IMR-90 (cell line): ENCODE measurements around the gene TNFAIP6. TPM values are rescaled to one million over a fixed set of nuclear protein-coding genes. Genes with fewer than 3 reads are reported as not detected.

Source experiments
- ATAC-seq: fragments of 200-7000 bp; cut with Tn5 transposase; 2 replicates; pipeline ENCODE4 v1.9.1; 2020; ENCODE audit warnings: low read depth, mild to moderate bottlenecking, moderate library complexity
- BruUV-seq: library from RNA; stranded (reverse); fragments of 400-500 nt; replicated peaks from 2 replicates; lab custom pipeline; 2021; lab: Mats Ljungman, UMichigan
- CTCF ChIA-PET: fragments of 300-600 bp; formaldehyde crosslinking; extraction: SDS; loops from one replicate; lab custom pipeline; 2021; ENCODE audit warnings: antibody characterized with exemption; lab: Yijun Ruan, JAX
- POLR2A ChIA-PET: fragments of 300-600 bp; sonication (Branson Sonifier 250); formaldehyde crosslinking; loops from one replicate; lab custom pipeline; 2022; ENCODE audit warnings: antibody characterized with exemption; ENCODE audit not compliant: unreplicated experiment; lab: Charles Lee
- DNase-seq: peaks from one replicate; pipeline ENCODE4 v3.0.0; 2013
- H2AFZ ChIP-seq: replicated peaks from 2 replicates; pipeline ENCODE3; 2013; ENCODE audit warnings: low read length, mild to moderate bottlenecking; ENCODE audit not compliant: poor library complexity
- H2AK5ac ChIP-seq: 2 replicates; pipeline ENCODE4 v1.6.1; 2013; ENCODE audit warnings: low read depth, low read length, inconsistent platforms
- H2AK9ac ChIP-seq: replicated peaks from 2 replicates; pipeline ENCODE3; 2013; ENCODE audit warnings: mild to moderate bottlenecking, low read depth, low read length, moderate library complexity; ENCODE audit not compliant: poor library complexity
- H2BK120ac ChIP-seq: 2 replicates; pipeline ENCODE4 v1.6.1; 2013; ENCODE audit warnings: low read depth, low read length, inconsistent platforms
- H2BK15ac ChIP-seq: 3 replicates; pipeline ENCODE4 v1.6.1; 2013; ENCODE audit warnings: low read depth, low read length, inconsistent platforms
- H2BK20ac ChIP-seq: 2 replicates; pipeline ENCODE4 v1.6.1; 2013; ENCODE audit warnings: low read depth, mild to moderate bottlenecking, inconsistent platforms, low read length, moderate library complexity
- H2BK5ac ChIP-seq: 2 replicates; pipeline ENCODE4 v1.6.1; 2013; ENCODE audit warnings: mild to moderate bottlenecking, low read depth, low read length, inconsistent platforms; ENCODE audit not compliant: poor library complexity, severe bottlenecking
- H3K14ac ChIP-seq: replicated peaks from 2 replicates; pipeline ENCODE4 v1.6.1; 2013; ENCODE audit warnings: low read depth, low read length, inconsistent platforms
- H3K18ac ChIP-seq: 2 replicates; pipeline ENCODE4 v1.6.1; 2013; ENCODE audit warnings: low read depth, low read length, control low read depth
- H3K23ac ChIP-seq: 2 replicates; pipeline ENCODE4 v1.6.1; 2013; ENCODE audit warnings: low read depth, low read length, inconsistent platforms
- H3K27ac ChIP-seq: 2 replicates; pipeline ENCODE4 v1.5.1; 2013; ENCODE audit warnings: mild to moderate bottlenecking, control low read depth, low read length; ENCODE audit not compliant: insufficient read depth
- H3K27me3 ChIP-seq: 2 replicates; pipeline ENCODE4 v1.6.1; 2013; ENCODE audit warnings: low read length; ENCODE audit not compliant: control insufficient read depth, insufficient read depth
- H3K36me3 ChIP-seq: 2 replicates; pipeline ENCODE4 v1.6.1; 2013; ENCODE audit warnings: low read length, mixed read lengths; ENCODE audit not compliant: control insufficient read depth, insufficient read depth
- H3K4ac ChIP-seq: 2 replicates; pipeline ENCODE4 v1.6.1; 2013; ENCODE audit warnings: low read depth, low read length, inconsistent platforms
- H3K4me1 ChIP-seq: 2 replicates; pipeline ENCODE4 v1.6.1; 2013; ENCODE audit warnings: low read length, mixed read lengths; ENCODE audit not compliant: control insufficient read depth, insufficient read depth
- H3K4me2 ChIP-seq: 2 replicates; pipeline ENCODE4 v1.6.1; 2013; ENCODE audit warnings: low read depth, mild to moderate bottlenecking, control low read depth, low read length, moderate library complexity
- H3K4me3 ChIP-seq: 2 replicates; pipeline ENCODE4 v1.5.1; 2013; ENCODE audit warnings: low read depth, mild to moderate bottlenecking, control low read depth, low read length, moderate library complexity; ENCODE audit not compliant: insufficient read depth
- H3K56ac ChIP-seq: 2 replicates; pipeline ENCODE4 v1.6.1; 2013; ENCODE audit warnings: low read length, inconsistent platforms; ENCODE audit not compliant: insufficient read depth; ENCODE audit errors: extremely low read depth
- H3K79me1 ChIP-seq, 2 experiments: 2 replicates each; pipeline ENCODE4 v1.6.1; 2013; ENCODE audit warnings: low read length in 2 of 2, inconsistent platforms in 1 of 2, low read depth in 1 of 2
- H3K9ac ChIP-seq: 2 replicates; pipeline ENCODE4 v1.6.1; 2013; ENCODE audit warnings: low read depth, low read length, control low read depth
- H3K9me1 ChIP-seq: 2 replicates; pipeline ENCODE4 v1.6.1; 2013; ENCODE audit warnings: low read length, inconsistent platforms; ENCODE audit not compliant: insufficient read depth
- H3K9me3 ChIP-seq: 2 replicates; pipeline ENCODE4 v1.6.1; 2013; ENCODE audit warnings: low read length; ENCODE audit not compliant: control insufficient read depth, insufficient read depth
- H4K20me1 ChIP-seq: 2 replicates; pipeline ENCODE4 v1.6.1; 2013; ENCODE audit warnings: low read length, inconsistent platforms; ENCODE audit not compliant: insufficient read depth
- H4K5ac ChIP-seq: 2 replicates; pipeline ENCODE4 v1.6.1; 2013; ENCODE audit warnings: mild to moderate bottlenecking, low read depth, low read length, control low read depth
- H4K8ac ChIP-seq, 2 experiments: 2 replicates each; pipeline ENCODE4 v1.6.1; 2013; ENCODE audit warnings: low read depth in 2 of 2, low read length in 2 of 2, control low read depth in 1 of 2, inconsistent platforms in 1 of 2
- H4K91ac ChIP-seq: 2 replicates; pipeline ENCODE4 v1.6.1; 2013; ENCODE audit warnings: low read depth, low read length, inconsistent platforms; ENCODE audit not compliant: insufficient read depth
- ELK1 ChIP-seq: fragments of 150-350 bp; IDR thresholded peaks from 2 replicates; pipeline ENCODE4 v1.6.1; 2016; ENCODE audit warnings: low read depth, mild to moderate bottlenecking, low read length, moderate library complexity, borderline replicate concordance
- WGBS, 2 experiments: methylation state at CpG; one replicate each; pipeline versions ENCODE4 v1.1.5 to v1.1.7; 2013; ENCODE audit warnings: missing lambda C conversion rate in 2 of 2; ENCODE audit not compliant: insufficient read length in 1 of 2; ENCODE audit errors: extremely low coverage in 2 of 2; 5-methylcytosine and 5-hydroxymethylcytosine counted together
- dilution Hi-C: fragments of 300-500 bp; cut with HindIII; formaldehyde crosslinking; loops from one replicate; pipeline ENCODE4 v1.14.3; 2018; ENCODE audit warnings: low sequenced_read_pairs; ENCODE audit not compliant: unreplicated experiment
- in situ Hi-C: fragments of 300-500 bp; cut with MboI; formaldehyde crosslinking; loops from 3 replicates; pipeline ENCODE4 v1.14.3; 2019; ENCODE audit warnings: low sequenced_read_pairs, inconsistent platforms, mixed read lengths
- intact Hi-C: fragments of 100-400 bp; cut with micrococcal nuclease; formaldehyde crosslinking; loops from 2 replicates; pipeline ENCODE4 v1.10.0; 2022
- microRNA-seq, 2 experiments: library from miRNA; stranded (forward) in 1 of 2; unstranded in 1 of 2; fragments of 10-50 nt in 1 of 2; fragments of <30 nt in 1 of 2; gene quantifications in 1 of 2; microRNA quantifications in 1 of 2; one replicate each; pipeline versions ENCODE3 to v1.1.0; 2013 to 2020; ENCODE audit not compliant: insufficient read depth in 1 of 2, insufficient read length in 1 of 2, unreplicated experiment in 1 of 2
- polyA plus RNA-seq, 3 experiments: library from polyadenylated mRNA; depleted of rRNA; stranded (reverse); fragments of >200 nt; gene quantifications; 2 replicates each; pipeline ENCODE4 v1.2.3, GENCODE V29; 2012; ENCODE audit warnings: low replicate concordance in 1 of 3
- small RNA-seq, 5 experiments: library from RNA; depleted of rRNA; stranded (forward); fragments of <200 nt; gene quantifications; one replicate each; pipeline ENCODE3, GENCODE V24; 2012
- total RNA-seq: library from RNA; depleted of rRNA; stranded (reverse); fragments of >200 nt; gene quantifications from 2 replicates; pipeline ENCODE4 v1.2.3, GENCODE V29; 2012; rRNA removed

TNFAIP6 gene
- total and polyA plus RNA-seq, 2 of the 4 experiments (the other 2 are of a cell fraction): 1.8 to 2.9 TPM

DNA sequence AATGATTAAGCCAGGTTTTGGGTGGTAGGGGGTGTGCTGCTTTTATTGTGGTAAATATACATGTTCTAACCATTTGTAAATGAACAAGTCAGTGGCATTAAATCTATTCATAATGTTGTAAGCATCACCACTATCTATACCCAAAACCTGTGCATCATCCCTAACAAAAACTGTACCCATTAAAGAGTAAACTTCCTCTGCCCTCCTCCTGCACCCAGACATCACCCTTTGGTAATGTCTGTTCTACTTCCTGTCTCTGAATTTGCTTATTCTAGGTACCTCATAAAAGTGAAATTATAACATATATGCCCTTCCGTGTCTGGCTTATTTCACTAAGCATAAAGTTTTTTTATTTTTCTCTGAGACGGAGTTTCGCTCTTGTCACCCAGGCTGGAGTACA is 66.4 kb downstream of the TNFAIP6 start:
- ATAC-seq (no peak), DNase-seq (no peak)
- dilution Hi-C loops: no loop called here
- 80% methylated on average over 2 of the region's 3 CpGs; no CpG with 5 or more reads in 1 of the 2 experiments for WGBS, 2 experiments
- TF ChIP-seq ELK1: no peak
- Histone ChIP-seq H2AK5ac (no peak overlapping the region), H3K27ac (no peak overlapping the region), H2AFZ (no peak overlapping the region), H4K91ac (no peak overlapping the region), H3K4me1 (no peaks in the 10 kb centered on the region), H3K9me3 (no peaks in the 10 kb centered on the region), H4K5ac (no peak overlapping the region), H3K4me3 (no peak overlapping the region), H2AK9ac (no peak overlapping the region), H3K18ac (no peak overlapping the region), H4K20me1 (no peaks in the 10 kb centered on the region), H3K4ac (no peak overlapping the region), H3K27me3 (no peaks in the 10 kb centered on the region), H2BK15ac (no peak overlapping the region), H2BK5ac (no peak overlapping the region), H3K79me1 (peaks cover 18 to 35% of the 10 kb centered on the region in 2 experiments), H3K23ac (no peak overlapping the region), H4K8ac (no peak overlapping the region), H3K56ac (no peak overlapping the region), H2BK120ac (no peak overlapping the region), H3K14ac (no peak overlapping the region), H3K4me2 (no peak overlapping the region), H2BK20ac (no peak overlapping the region), H3K36me3 (peaks cover 30% of the 10 kb centered on the region), H3K9ac (no peak overlapping the region), H3K9me1 (no peaks in the 10 kb centered on the region)
- intact Hi-C loops: no loop called here
- BruUV-seq: no TSS peak
- POLR2A ChIA-PET: no interaction called here
- in situ Hi-C loops: no loop called here
- CTCF ChIA-PET: no interaction called here

Small RNA genes lying within 50 kb of the gene (microRNA-seq; reads per million reads assigned to microRNA genes)
- 0 reads per million in 2 experiments for gene MIR4773-1 (ENCODE audit: insufficient read depth in 1 of 2, insufficient read length in 1 of 2, unreplicated experiment in 1 of 2)
- not detected for gene MIR4773-2 (ENCODE audit: unreplicated experiment)
- not detected for gene RN7SL124P (ENCODE audit: insufficient read depth, insufficient read length)

Small RNA genes lying within 50 kb of the gene (small RNA-seq; reads per million reads assigned to genes)
- gene MIR4773-1 (0 reads per million in 5 experiments), gene RN7SL124P (0 to 0.59 (median 0) reads per million in 5 experiments)

Other genes starting within 250 kb of the TNFAIP6 start
- gene RBM43, start 95.7 kb upstream of the TNFAIP6 start, total RNA-seq: 1.6 and 2.5 TPM in 2 replicates
- 3.1 and 3.6 TPM in 2 replicates for gene RBM43, start 95.7 kb upstream of the TNFAIP6 start, polyA plus RNA-seq (2012; rRNA removed)
- 2.3 and 5.8 TPM in 2 replicates for gene NMI, start 67.9 kb upstream of the TNFAIP6 start, total RNA-seq
- 4.0 and 5.2 TPM in 2 replicates for gene NMI, start 67.9 kb upstream of the TNFAIP6 start, polyA plus RNA-seq (2012; rRNA removed)
- 43.9 and 53.6 TPM in 2 replicates for gene RIF1, start 52.3 kb downstream of the TNFAIP6 start, total RNA-seq
- 3.1 and 4.3 TPM in 2 replicates for gene RIF1, start 52.3 kb downstream of the TNFAIP6 start, polyA plus RNA-seq (2012; rRNA removed)